Endodermal cell (in vitro differentiated cells): ENCODE data around the gene LARGE1. TPM values are rescaled to one million over a fixed set of nuclear protein-coding genes. Genes with fewer than 3 reads are reported as not detected.
"Not testable (repeated sequence)": the region's sequence is repeated elsewhere in the genome, so short reads cannot be mapped to it uniquely, and the experiment has no call there.

Experiments
- DNase-seq: peaks from one replicate; pipeline ENCODE4 v3.0.0-alpha.2; 2017
- H3K27ac ChIP-seq: 2 replicates; pipeline ENCODE4 v1.5.1; 2013; ENCODE audit warnings: mild to moderate bottlenecking, low read depth, low read length, moderate library complexity
- H3K27me3 ChIP-seq: 2 replicates; pipeline ENCODE4 v1.6.1; 2013; ENCODE audit warnings: mild to moderate bottlenecking, low read length, moderate library complexity; ENCODE audit not compliant: insufficient read depth, control insufficient read depth, poor library complexity, severe bottlenecking
- H3K36me3 ChIP-seq: 2 replicates; pipeline ENCODE4 v1.7.0; 2013; ENCODE audit warnings: mild to moderate bottlenecking, low read length, moderate library complexity; ENCODE audit not compliant: control insufficient read depth, insufficient read depth
- H3K4me1 ChIP-seq: one replicate; pipeline ENCODE4 v1.7.0; 2013; ENCODE audit warnings: low read length; ENCODE audit not compliant: control insufficient read depth, insufficient read depth
- H3K4me3 ChIP-seq: 2 replicates; pipeline ENCODE4 v1.5.1; 2013; ENCODE audit warnings: mild to moderate bottlenecking, low read length, moderate library complexity
- H3K9ac ChIP-seq: 2 replicates; pipeline ENCODE4 v1.6.1; 2013; ENCODE audit warnings: mild to moderate bottlenecking, low read length, moderate library complexity; ENCODE audit not compliant: poor library complexity, severe bottlenecking; ENCODE audit errors: extremely low read depth
- H3K9me3 ChIP-seq: 2 replicates; pipeline ENCODE4 v1.6.1; 2013; ENCODE audit warnings: mild to moderate bottlenecking, low read length, moderate library complexity; ENCODE audit not compliant: control insufficient read depth
- H3K27ac Mint-ChIP-seq: 2 replicates; pipeline ENCODE4 v1.8.0; 2020; ENCODE audit warnings: mixed read lengths
- H3K27me3 Mint-ChIP-seq: 2 replicates; pipeline ENCODE4 v1.8.0; 2021; ENCODE audit warnings: mild to moderate bottlenecking, mixed read lengths; ENCODE audit not compliant: insufficient read depth
- H3K36me3 Mint-ChIP-seq: 2 replicates; pipeline ENCODE4 v1.8.0; 2020; ENCODE audit warnings: low read depth, mixed read lengths
- H3K4me1 Mint-ChIP-seq: 2 replicates; pipeline ENCODE4 v1.8.0; 2020; ENCODE audit warnings: mixed read lengths
- H3K4me3 Mint-ChIP-seq: 2 replicates; pipeline ENCODE4 v1.8.0; 2020; ENCODE audit warnings: mild to moderate bottlenecking, moderate library complexity, mixed read lengths
- H3K9me3 Mint-ChIP-seq: 2 replicates; pipeline ENCODE4 v1.8.0; 2020; ENCODE audit warnings: mild to moderate bottlenecking, mixed read lengths
- CTCF ChIP-seq: fragments of 200-600 bp; sonication (generic); conservative IDR thresholded peaks from 2 replicates; pipeline ENCODE4 v1.5.0; 2021; ENCODE audit warnings: antibody characterized with exemption, mild to moderate bottlenecking
- WGBS, 2 experiments: methylation state at CpG; one replicate each; pipeline versions ENCODE4 v1.1.5 to v1.1.7; 2013; ENCODE audit warnings: missing lambda C conversion rate in 2 of 2, mixed read lengths in 1 of 2; ENCODE audit not compliant: insufficient coverage in 1 of 2, insufficient read length in 1 of 2; 5-methylcytosine and 5-hydroxymethylcytosine counted together
- total RNA-seq, 2 donors: library from RNA; stranded (reverse); fragmentation: NEBNext Ultra II Directional in 1 of 2; extraction: Animal tissue kit (Norgen Biotek cat#: 25700) in 1 of 2; gene quantifications; 2 replicates in 1 of 2; 3 replicates in 1 of 2; pipeline ENCODE4 v1.2.1, GENCODE V29; 2021

The LARGE1 gene
- total RNA-seq, 2 donors from 2014 or later, result 17.5 to 24.3 TPM

GRCh38 chr22:33860386-33860785 lies 59.9 kb downstream of the LARGE1 start:
- H3K4me3 Mint-ChIP-seq, result no peak overlapping the region
- H3K36me3 Mint-ChIP-seq, result no peaks in the 10 kb centered on the region
- H3K4me1 Mint-ChIP-seq, result peaks cover 8% of the 10 kb centered on the region
- Histone ChIP-seq H3K27me3 (peaks cover 61% of the 10 kb centered on the region), H3K36me3 (no peaks in the 10 kb centered on the region), H3K4me1 (peaks cover 6% of the 10 kb centered on the region), H3K27ac (no peak overlapping the region), H3K9ac (no peak overlapping the region), H3K4me3 (no peak overlapping the region), H3K9me3 (no peaks in the 10 kb centered on the region)
- peaks cover 7% of the 10 kb centered on the region for H3K9me3 Mint-ChIP-seq
- DNase-seq, result no peak
- no peak for TF ChIP-seq CTCF
- no peak overlapping the region for H3K27ac Mint-ChIP-seq
- peaks cover 99% of the 10 kb centered on the region for H3K27me3 Mint-ChIP-seq
- 93 to 96% methylated on average over 5 to 8 of the region's 8 CpGs for WGBS, 2 experiments

GRCh38 chr22:33859311-33859710 lies 61.0 kb downstream of the LARGE1 start:
- Mint-ChIP-seq H3K36me3 (no peaks in the 10 kb centered on the region), H3K9me3 (peaks cover 7% of the 10 kb centered on the region), H3K27ac (no peak overlapping the region), H3K27me3 (peaks cover 99% of the 10 kb centered on the region), H3K4me1 (peaks cover 8% of the 10 kb centered on the region), H3K4me3 (no peak overlapping the region)
- Histone ChIP-seq H3K9ac (no peak overlapping the region), H3K27me3 (peaks cover 72% of the 10 kb centered on the region), H3K4me3 (no peak overlapping the region), H3K27ac (no peak overlapping the region), H3K4me1 (peaks cover 6% of the 10 kb centered on the region), H3K36me3 (no peaks in the 10 kb centered on the region), H3K9me3 (no peaks in the 10 kb centered on the region)
- no peak for TF ChIP-seq CTCF
- 96 to 97% methylated on average over 4 to 6 of the region's 6 CpGs for WGBS, 2 experiments
- DNase-seq, result no peak

- H3K9me3 ChIP-seq, H3K9me3 Mint-ChIP-seq, H3K36me3 ChIP-seq, H3K4me1 ChIP-seq, H3K27ac ChIP-seq, H3K4me3 Mint-ChIP-seq, H3K4me3 ChIP-seq, H3K27ac Mint-ChIP-seq, H3K9ac ChIP-seq, H3K4me1 Mint-ChIP-seq, DNase-seq, H3K36me3 Mint-ChIP-seq: not testable (repeated sequence)
- H3K27me3 ChIP-seq, result peaks cover 79% of the 10 kb centered on the region
- H3K27me3 Mint-ChIP-seq, result peaks cover 99% of the 10 kb centered on the region
- 91 to 95% methylated on average over 1 to 3 of the region's 5 CpGs for whole genome bisulfite sequencing, 2 experiments
Measured at GRCh38 chr22:33858653-33859052, 61.6 kb downstream of the LARGE1 start.

GRCh38 chr22:33857767-33858166 lies 62.5 kb downstream of the LARGE1 start:
- H3K27me3 ChIP-seq, result peaks cover 88% of the 10 kb centered on the region
- not testable (repeated sequence) for H3K27ac ChIP-seq, H3K9me3 ChIP-seq, H3K4me3 Mint-ChIP-seq, H3K4me1 ChIP-seq, H3K4me1 Mint-ChIP-seq, H3K4me3 ChIP-seq, H3K36me3 ChIP-seq, DNase-seq, H3K9me3 Mint-ChIP-seq, H3K9ac ChIP-seq, H3K36me3 Mint-ChIP-seq, H3K27ac Mint-ChIP-seq
- WGBS, 2 experiments, result 96% methylated on average over 9 to 16 of the region's 16 CpGs
- peaks cover 99% of the 10 kb centered on the region for H3K27me3 Mint-ChIP-seq
